Sciatic nerve (tissue), 2 donors: Measurements from ENCODE around the gene FSD1L. TPM values are rescaled to one million over a fixed set of nuclear protein-coding genes. Genes with fewer than 3 reads are reported as not detected.

ENCODE experiments used
- ATAC-seq: fragments of 200-7000 bp; cut with Tn5 transposase; one replicate; pipeline ENCODE4 v1.9.1; 2020; ENCODE audit warnings: mild to moderate bottlenecking, moderate library complexity
- DNase-seq: peaks from one replicate; pipeline ENCODE4 v3.0.0-alpha.2; 2020; ENCODE audit warnings: low spot score
- intact Hi-C: fragments of 100-400 bp; cut with DNase I; formaldehyde crosslinking; loops from one replicate; pipeline ENCODE4 v1.14.2; 2022
- total RNA-seq: library from RNA; stranded (reverse); fragmentation: NEBNext Ultra II Directional; extraction: Animal tissue kit (Norgen Biotek cat#: 25700); gene quantifications from one replicate; pipeline ENCODE4 v1.2.1, GENCODE V29; 2021
- donor health status: DM: no; HTN: no; CAD: no.
- donor health status: DM: no; HTN: no; CAD: no.

FSD1L gene
- total RNA-seq, result 14.0 TPM

- DNase-seq (peak; percentile 95), ATAC-seq (peak; percentile 97)
- intact Hi-C loops, result no loop called here
These were observed at the start of gene FSD1L for GRCh38 chr9:105447814-105448812. Gene FSD1L, plus strand, starts transcription at chr9:105448034. Its CDS starts 187 bp downstream, at chr9:105448221.

- intact Hi-C loops, result no loop called here
- ATAC-seq, result no peak
These were observed 48.7 kb upstream of the FSD1L start for GRCh38 chr9:105399117-105399516.

GRCh38 chr9:105401651-105402050, 46.2 kb upstream of the FSD1L start:
- DNase-seq (no peak), ATAC-seq (peak; percentile 22)
- intact Hi-C loops, result no loop called here

More at GRCh38 chr9:105399117-105399516, 48.7 kb upstream of the FSD1L start:
- no peak for DNase-seq

DNA sequence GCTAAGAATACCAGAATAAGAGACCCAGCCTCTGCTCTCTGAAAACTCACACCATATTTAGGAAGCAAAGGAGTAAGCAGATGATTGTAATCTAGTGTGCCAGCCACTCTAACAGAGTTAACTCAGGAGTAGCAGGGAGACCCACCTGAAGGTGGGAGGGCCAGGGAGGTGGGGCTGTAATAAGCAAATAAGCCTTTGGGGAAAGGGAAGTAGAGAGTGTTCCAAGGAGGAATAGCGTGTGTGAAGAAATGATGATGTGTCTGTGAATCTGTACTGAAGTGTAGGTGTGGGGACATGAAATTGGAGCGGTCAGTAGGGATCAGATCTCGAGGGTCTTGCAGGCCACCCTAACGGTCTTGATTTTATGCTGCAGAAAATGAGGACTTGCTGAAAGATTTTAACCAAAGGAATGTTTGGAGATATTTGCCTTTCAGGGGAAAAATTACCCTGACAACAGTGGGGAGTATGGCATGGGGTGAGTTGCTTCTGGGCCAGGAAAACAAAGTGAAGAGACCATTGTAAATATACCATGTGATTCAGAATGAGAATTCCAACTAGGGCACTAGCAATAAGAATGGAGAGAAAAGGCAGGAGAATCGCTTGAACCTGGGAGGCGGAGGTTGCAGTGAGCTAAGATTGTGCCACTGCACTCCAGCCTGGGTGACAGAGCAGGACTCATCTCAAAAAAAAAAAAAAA, 44.1 kb upstream of the FSD1L start:
- intact Hi-C loops, result no loop called here
- no peak for DNase-seq
- ATAC-seq, result no peak

DNA sequence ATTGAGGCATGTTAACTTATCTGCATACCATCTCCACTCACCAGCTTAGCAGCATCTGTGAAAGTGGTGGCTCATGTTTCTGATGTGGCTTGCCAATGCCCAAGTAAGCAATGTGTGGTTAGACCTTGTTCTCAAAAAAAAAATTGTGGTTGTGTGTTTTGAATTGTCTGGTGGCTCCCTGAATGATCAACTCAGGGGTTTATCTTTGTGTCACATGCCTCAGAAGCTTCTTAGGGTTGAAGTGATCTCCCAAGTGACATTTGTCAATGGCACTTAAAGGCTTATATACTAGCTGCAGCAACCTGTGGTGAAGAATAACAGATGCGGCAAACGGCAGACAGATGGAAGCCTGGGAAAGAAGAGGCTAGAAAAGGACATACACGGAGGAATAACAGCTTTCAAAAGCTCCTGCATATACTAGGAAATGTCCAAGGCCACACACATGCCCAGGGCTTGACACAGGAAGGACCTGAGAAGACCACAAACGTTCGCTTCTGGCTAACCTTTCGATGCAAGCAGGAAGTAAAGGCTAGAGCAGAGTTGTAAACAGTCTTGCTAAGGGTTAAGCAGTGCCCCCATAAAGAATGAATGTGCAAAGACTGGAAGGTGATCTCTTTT, 42.2 kb upstream of the FSD1L start:
- intact Hi-C loops, result no loop called here

DNA sequence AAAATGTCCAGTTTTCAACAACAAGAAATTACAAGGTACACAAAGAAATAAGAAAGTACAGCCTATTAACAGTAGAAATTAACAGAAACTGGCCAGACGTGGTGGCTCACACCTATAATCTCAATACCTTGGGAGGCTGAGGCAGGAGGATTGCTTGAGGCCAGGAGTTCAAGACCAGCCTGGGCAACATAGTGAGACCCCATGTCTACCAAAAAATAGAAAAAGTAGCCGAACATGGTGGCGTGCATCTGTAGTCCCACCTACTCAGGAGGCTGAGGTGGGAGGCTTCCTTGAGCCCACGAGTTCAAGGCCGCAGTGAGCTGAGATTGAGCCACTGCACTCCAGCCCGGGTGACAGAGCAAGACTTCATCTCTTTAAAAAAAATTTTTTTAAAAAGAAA, 41.5 kb upstream of the FSD1L start:
- no peak for ATAC-seq
- intact Hi-C loops, result no loop called here
- DNase-seq, result no peak

More for the DNA sequence above, 42.2 kb upstream of the FSD1L start:
- DNase-seq, result no peak
- no peak for ATAC-seq

DNA sequence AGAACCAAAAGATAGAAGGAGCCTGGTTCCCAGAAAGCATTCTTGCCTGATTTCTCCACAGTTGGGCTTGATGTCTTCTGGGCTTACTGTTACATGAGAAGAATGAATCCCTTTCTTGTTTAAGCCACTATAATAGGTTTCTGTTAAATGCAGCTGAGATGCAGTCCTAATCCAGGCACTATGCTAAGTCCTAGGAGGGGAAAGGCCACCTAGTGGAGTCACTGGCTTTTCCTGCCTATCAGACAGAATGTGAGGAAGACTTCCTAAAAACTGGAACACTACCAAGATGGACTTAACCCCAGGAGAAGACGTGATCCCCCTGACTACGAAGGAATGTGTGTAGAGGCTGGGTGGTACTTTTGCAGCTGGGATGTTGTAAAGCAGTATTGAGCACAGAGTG, 34.3 kb upstream of the FSD1L start:
- DNase-seq (no peak), ATAC-seq (peak; percentile 94)
- intact Hi-C loops, result loop anchor here (10.0 kb wide), 1 partner anchor 549 kb away; no protein-coding TSS in a partner anchor

GRCh38 chr9:105414947-105415661, 32.7 kb upstream of the FSD1L start:
- ATAC-seq (peak; percentile 60), DNase-seq (peak; percentile 71)
- intact Hi-C loops, result loop anchor here (10.0 kb wide), 1 partner anchor 550 kb away; no protein-coding TSS in a partner anchor

DNA sequence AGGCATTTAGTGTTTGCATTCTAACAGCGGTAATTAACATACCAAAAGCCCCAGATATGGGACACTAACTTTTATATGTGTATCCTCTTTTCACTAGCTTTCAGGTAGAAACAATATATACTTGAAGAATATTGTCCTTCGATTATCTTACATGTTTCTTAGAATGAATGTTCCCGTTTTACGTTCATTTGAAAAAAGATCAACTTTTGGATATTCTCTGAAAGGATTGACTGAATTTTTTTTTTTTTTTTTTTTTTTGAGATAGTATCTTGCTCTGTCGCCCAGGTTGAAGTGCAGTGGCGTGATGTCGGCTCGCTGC, 32.2 kb upstream of the FSD1L start:
- DNase-seq (no peak), ATAC-seq (no peak)
- intact Hi-C loops, result loop anchor here (10.0 kb wide), 1 partner anchor 551 kb away; no protein-coding TSS in a partner anchor

GRCh38 chr9:105416840-105417239, 31.0 kb upstream of the FSD1L start:
- no peak for DNase-seq
- no peak for ATAC-seq
- intact Hi-C loops, result loop anchor here (10.0 kb wide), 1 partner anchor 552 kb away; no protein-coding TSS in a partner anchor

DNA sequence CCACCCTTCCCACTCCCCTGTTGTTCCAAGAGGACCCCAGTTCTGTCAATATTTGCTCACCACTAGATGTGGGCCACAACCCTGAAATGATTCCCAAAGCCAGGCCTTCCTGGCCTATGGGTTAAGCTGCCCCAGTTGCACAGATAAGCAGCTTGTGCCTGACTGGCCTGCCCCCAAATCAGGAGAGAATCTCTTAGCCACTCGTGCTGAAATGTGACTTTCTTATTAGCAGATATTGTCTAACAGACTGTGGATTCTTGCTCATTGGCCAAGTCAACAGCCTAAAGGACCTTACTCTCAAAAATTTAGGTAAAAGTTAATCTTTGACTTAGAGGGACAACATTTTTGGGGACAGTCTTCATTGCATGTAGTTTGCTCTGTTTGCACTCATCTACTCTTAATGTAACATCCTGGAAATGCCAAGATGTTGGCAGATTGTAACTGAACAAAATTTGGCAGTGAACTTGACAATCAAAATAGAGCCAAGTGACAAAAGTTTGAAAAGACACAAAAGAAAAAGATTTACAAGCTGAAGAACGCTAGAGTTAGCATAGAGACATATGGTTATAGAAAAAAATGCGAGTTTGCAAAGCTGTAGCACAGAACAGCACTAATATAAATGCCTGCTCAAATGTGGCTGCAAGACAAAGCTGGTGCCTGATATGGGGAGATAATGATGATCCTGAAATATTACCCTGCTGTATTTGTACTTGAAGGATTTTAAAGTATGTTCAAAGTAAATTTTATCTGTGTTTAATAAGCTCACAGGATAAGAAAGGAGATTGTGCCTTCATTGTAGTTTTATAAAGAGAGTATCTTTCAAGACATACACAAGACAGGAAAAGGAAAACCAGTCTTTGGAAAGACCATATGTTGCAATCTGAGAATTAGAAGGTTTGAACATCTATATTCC, 29.0 kb upstream of the FSD1L start:
- DNase-seq, result no peak
- ATAC-seq, result no peak
- intact Hi-C loops, result loop anchor here (10.0 kb wide), 1 partner anchor 554 kb away; no protein-coding TSS in a partner anchor

DNA sequence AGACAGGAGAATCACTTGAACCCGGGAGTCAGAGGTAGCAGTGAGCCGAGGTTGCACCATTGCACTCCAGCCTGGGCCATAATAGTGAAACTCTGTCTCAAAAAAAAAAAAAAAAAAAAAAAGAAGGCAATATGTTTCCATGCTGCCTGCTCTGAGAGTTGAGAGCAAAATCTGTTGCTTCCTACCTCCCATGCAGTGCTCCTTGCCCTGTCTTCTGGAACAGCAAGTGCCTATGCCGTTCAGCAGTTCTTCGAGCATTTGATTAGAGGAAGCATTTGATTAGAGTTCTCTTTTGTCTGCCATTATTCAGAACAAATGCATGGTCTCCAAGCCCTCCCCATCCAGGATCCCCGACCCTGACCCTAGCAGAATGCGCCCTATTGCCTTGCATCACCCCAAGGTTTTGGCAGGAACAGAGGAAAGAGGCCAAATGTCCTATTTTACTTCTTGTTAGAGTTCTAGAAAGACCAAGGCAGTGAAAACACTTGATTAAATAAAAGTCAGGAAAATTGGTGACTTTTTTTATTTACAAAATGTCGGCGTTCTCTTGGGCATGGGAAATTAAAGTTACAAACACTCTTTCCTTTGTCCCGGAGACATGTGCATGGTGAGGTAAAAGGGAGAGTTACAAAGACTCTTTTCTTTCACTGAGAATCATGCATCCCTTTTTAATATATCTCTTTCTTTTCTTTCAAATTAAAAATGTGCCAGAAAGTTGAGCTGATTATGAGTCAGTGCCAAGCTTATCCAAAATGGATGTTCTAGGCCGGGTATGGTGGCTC, 27.8 kb upstream of the FSD1L start:
- intact Hi-C loops, result loop anchor here (10.0 kb wide), 2 partner anchors 555 to 1515 kb away; no protein-coding TSS in a partner anchor
- DNase-seq (no peak), ATAC-seq (peak; percentile 78)

GRCh38 chr9:105421154-105421553, 26.7 kb upstream of the FSD1L start:
- ATAC-seq (no peak), DNase-seq (no peak)
- intact Hi-C loops, result loop anchor here (10.0 kb wide), 1 partner anchor 1514 kb away; no protein-coding TSS in a partner anchor

DNA sequence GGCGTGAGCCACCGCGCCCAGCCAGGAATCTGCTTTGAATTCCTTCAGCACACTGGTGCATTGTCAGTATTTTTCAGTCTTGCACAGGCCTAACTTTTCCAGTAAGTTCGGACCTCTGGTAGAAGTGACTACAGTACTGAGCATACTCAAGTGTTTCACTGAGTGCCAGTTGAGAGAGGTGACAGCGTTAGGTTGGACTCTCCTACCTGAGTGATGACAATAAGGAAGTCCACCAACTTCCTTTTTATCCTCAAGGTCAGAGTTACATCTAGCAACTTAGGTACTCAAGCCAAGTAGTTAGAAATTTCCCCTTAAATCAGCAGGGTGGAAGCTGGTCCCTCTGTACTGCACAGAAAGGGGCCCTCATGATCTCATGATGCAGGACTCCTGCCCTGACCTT, 26.0 kb upstream of the FSD1L start:
- ATAC-seq (no peak), DNase-seq (no peak)
- intact Hi-C loops, result loop anchor here (10.0 kb wide), 1 partner anchor 1513 kb away; no protein-coding TSS in a partner anchor

DNA sequence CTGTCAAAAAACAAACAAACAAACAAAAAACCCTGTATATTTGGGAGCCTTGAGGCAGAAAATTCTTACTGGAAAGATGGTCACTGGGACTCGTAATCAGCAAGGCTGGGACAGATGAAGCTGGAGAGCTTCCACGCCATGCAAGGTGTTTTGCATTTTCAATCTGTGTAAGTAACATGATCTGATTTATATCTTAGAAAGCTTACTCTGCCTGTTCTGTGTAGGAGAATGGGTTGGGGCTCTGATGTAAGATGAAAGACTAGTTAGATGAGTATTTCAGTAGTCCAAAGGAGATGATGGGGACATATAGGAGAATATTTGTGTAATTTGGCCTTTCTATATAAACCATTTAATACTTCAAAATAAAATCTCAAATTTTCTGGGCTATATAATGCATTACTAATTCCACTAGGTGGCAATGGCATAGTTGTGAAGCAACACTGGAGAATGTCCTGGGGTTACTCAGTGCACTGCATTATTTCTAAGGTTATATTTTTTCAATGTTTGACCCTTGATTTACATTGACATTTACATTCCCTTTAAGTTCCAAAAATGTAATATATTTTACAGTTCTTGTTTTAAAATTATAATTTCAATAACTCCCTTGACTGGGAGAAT, 21.9 kb upstream of the FSD1L start:
- no peak for DNase-seq
- intact Hi-C loops, result loop anchor here (10.0 kb wide), 1 partner anchor 1509 kb away; no protein-coding TSS in a partner anchor
- ATAC-seq, result no peak

DNA sequence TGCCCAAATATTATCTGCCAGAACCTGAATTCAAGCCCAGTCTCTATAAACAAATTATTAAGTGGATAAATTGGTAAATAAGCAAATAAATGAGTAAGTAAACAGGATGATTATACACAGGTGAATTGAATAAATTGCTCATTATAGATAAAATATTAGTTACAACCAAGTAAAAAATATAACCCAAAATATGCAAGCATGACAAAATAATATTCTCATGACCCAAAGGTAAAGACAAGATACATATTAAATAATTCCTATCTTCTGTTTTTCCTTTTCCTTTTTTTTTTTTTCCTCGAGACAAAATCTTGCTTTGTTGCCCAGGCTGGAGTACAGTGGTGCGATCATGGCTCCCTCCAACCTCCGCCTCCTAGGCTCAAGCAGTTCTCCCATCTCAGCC, 21.2 kb upstream of the FSD1L start:
- no peak for ATAC-seq
- intact Hi-C loops, result loop anchor here (10.0 kb wide), 1 partner anchor 1508 kb away; no protein-coding TSS in a partner anchor

More for the DNA sequence above, 21.2 kb upstream of the FSD1L start:
- DNase-seq, result no peak
